ENCODE results near the gene MRPL44.
"Not testable (repeated sequence)": the region's sequence is repeated elsewhere in the genome, so short reads cannot be mapped to it uniquely, and the experiment has no call there.

Gene MRPL44

GRCh38 chr2:223934870-223935269 is 22.4 kb upstream of the MRPL44 start:
- no peak for DNase-seq

GRCh38 chr2:223935459-223936125 is 21.7 kb upstream of the MRPL44 start:
- no peak for DNase-seq

- DNase-seq, result no peak
Observed at GRCh38 chr2:223936862-223937326, 20.4 kb upstream of the MRPL44 start.

DNA sequence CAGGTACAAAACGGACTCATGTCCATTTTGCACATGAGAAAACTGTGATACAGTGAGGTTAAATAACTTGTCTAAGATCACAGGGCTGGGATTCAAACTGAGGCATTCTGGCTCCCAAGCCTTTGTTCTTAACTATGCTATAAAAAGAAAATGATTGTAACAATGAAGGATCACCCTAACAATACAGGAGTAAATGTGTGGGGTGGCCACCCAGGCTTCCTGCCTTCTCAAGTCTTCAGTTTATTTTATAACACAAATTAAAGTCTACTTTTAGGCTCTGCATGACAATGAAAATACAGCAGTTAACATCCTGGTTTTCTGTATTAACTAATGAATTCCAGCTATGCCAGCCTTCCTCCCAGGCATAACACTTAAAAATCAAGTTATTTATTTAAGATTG is 19.7 kb upstream of the MRPL44 start:
- no peak for DNase-seq

- not testable (repeated sequence) for DNase-seq
Observed at GRCh38 chr2:223939438-223939837, 17.8 kb upstream of the MRPL44 start.

DNA sequence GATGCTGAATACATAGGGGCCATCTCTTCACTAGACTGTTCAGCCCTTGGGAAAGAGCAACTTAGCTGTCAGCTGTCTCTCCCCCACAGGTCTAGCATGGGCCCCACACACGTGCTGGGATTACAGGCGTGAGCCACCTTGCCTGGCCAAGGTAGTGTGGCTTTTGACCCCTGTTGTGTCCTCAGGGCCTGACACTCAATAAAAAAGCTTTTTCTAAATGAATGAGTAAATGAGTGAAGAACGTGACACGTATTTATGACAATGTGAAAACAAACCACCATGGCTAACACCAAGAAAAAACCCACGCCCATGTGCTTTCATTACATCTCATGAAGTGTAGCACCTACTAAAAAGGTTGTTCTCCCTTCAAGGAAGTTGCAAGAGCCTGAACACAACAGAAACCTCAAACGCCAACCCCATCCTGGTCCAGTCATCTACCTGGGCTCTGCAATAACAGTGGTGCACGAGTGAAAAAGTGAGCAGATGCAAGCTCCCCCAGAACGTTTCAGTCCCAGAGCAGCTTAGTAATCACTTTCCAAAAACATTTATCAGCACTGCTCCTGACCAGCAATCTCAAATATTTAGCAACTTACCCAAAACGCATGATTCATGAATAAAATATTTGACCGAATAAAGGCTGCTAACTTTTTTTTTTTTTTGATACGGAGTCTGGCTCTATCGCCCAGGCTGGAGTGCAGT is 15.5 kb upstream of the MRPL44 start:
- DNase-seq, result no peak

DNA sequence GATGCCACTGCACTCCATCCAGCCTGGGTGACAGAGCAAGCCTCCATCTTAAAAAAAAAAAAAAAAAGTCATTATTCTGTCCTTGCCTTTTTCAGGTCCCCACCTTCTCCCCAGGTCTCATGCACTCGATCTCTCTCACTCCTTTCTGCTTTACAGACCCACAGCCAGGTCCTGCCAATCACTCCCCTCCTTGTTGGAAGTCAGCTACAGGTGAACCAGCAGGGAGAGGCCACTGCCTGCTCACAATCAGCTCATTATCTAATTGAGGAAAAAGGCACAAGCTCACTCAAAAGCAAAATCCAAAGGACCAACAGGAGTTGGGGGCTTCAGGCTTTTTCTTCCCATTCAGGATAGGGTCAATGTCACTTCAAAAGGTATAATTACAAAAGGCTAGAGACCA is 14.1 kb upstream of the MRPL44 start:
- DNase-seq, result no peak

GRCh38 chr2:223943561-223944008 is 13.7 kb upstream of the MRPL44 start:
- peak; percentile 18 for DNase-seq

- DNase-seq, result peak; percentile 76
Observed at GRCh38 chr2:223944166-223944702, 13.0 kb upstream of the MRPL44 start.

DNA sequence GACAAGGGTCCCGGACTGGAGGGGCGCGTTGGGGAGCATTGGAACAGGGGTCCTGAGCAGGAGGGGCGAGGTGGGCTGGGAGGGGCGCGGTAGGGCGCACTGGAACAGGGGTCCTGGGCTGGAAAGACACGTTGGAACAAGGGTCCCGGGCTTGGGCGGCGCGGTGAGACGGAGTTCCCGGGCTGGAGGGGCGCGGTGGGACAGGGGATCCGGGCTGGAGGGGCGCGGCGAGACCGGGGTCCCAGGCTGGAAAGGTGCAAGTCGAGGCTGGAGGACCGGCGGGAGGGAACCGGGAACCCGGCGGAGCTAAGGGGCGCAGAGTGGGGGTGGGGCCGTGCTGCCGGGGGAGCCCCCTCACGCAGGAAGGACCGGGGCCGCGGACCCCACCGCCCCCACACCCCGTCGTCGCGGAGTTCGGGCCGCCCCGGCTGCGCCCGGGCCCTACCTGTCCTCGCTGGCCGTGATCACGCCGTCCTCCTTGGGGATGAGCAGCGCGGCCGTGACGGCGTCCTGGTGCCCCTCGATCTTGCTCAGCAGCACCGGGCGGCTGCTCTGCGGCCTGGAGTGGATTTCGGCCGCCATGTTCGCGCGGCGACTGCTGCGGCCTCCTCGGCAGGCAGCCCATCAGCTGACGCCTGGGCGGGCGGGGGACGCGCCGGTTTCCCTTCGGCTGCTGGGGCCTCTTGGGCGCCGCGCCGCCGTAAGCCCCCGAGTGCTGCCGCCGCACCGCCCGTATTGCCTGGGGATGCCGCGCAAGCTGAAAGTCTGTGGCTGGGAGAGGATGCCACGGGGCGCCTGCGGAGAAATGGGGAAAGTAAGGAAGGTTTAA is 12.3 kb upstream of the MRPL44 start, which contains the start of gene WDFY1:
TSS of gene WDFY1 (minus strand) at position 633 of the 829 bp plus-strand sequence. CDS start at position 582, 51 bp downstream.
- peak; percentile 93 for DNase-seq

- DNase-seq, result no peak
Observed at GRCh38 chr2:223945755-223946154, 11.5 kb upstream of the MRPL44 start.

DNA sequence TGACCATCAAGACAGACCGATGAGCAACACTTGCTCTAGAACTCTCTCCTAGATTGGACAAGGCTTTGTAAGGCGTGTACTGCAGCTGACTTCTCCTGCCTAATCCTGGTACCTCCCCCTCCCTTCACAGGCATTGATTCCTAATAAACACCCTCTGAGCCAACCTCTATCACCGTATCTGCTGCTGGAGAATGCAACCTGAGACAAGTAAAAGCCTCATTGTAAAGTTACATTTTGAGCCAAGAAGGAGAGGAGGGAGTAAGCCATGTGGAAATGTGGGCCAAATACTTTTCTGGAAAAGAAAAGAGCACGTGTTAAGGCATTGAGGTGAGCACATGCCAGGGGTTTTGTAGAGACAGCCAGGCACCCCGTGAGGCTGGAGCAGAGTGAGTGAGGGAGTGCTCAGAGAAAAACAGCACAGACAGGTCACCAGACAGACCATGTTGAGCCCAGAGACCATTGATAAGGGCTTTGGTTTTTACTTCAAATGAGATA is 9.5 kb upstream of the MRPL44 start:
- no peak for DNase-seq

DNA sequence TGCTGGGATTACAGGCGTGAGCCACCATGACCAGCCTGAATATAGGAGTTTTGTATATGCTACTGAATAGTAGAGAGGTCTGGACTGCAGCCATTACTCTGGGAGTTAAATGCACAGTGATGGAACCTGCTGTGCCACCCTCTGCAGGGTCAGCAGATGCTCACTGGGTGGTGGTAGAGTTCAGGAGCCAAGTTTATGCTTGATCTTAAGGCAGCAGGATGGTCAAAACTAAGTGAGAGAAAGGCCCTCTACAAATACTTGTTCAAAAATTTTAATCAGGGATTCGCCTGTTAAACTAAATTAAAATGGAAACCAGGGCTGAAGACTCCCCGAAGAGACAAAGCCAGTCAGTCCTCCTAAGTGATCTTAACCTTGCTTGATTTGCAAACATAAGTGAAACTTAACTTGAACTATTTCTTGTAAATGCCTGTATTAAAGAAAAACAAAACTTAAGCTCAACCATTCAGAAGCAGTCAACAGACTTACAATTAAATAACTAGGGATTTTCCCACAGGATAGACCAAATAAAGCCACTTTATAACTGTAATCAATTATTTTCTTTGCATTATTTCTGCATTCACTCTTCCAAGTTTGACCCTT is 7.9 kb upstream of the MRPL44 start:
- DNase-seq, result no peak

DNA sequence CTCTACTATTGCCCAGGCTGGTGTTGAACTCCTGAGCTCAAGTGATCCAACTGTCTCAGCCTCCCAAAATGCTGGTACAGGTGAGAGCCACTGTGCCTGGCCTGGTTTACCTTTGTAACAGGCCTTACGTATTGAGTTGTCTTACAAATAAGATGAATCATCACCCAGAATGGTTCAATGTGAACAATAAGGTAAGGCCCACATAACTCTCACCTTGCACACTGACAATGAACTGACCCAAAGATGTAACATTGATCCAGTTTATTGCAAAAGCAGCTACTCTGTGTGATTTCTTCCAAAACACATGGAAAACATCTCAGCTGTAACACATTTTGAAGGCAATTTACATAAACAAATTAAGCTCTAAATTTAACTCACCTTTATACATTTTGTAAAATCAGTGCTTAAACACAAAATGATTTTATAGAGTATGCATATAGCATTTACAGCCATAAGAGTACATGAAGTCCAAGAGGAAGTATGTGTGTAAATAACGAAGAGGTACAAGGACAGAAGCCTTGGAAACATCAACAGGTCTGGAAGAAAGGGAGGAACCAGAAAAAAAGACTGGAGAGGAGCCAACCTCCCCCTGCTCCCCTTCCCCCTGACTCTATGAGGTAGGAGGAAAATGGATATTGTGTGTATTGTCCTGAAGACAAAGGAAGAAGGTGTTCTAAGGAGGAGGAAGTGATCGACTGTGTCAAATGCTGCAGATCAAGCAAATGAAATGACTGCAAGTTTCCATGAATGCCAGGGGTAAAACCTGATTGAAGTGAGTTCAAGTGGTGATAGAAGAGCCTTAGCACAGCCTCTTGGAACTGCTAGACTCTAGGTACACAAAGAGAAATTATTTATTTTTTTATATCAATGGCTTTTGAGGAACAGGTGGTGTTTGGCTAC is 6.6 kb upstream of the MRPL44 start:
- no peak for DNase-seq

DNA sequence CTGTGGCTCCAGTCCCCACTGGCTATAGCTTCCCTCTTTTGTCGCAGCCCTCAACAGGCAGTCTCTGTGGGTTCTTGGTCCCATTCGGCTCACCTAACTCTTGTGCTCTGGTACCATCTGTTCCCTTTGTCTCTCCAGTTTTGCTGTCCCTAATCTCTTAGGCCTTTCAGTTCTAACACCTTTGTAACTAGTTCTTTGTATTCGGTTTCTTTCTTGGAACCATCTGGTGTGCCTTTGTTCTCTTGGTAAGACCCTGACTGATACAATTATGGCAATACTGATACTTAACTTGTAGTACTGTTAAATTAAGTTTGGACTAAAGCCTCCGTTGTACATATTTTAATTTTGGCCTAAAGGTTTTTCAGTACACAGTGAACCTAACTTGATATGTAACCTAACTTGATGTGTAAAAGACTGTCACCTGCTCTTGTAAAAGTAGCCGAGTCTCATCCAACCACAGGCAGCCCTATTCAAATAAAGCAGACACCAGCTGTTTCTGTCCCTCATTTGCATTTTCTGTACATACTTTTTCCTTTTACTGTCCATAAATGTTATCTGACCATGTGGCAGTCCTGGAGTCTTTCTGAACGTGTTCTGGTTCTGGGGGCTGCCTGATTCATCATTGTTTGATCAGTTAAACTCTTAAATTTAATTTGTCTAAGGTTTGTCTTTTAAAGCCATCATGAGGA is 4.8 kb upstream of the MRPL44 start:
- DNase-seq, result no peak

- no peak for DNase-seq
Observed at GRCh38 chr2:223954401-223954800, 2.9 kb upstream of the MRPL44 start.

DNA sequence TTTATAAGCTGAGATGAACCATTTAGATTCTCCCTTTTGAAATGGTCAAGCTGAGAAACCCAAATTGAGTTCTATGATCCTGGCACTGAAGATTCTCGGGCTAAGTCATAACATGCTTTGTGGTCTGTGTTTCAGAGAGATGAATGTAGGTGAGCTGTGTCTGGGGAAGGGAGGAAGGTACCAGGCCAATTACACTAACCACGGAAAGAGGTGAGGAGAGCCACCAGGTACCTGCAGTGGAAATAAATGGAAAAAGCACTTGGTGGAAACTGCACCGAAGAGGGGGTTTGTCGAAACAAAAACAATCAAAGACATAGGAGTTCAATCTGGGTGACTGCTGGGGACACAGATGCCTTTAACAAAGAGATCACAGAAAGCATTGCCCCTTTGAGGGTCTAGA is 963 bp upstream of the MRPL44 start:
- DNase-seq, result peak; percentile 14

- DNase-seq, result no peak
Observed at GRCh38 chr2:223959688-223960087, 2.4 kb downstream of the MRPL44 start.

GRCh38 chr2:223967981-223968380 is 10.7 kb downstream of the MRPL44 start:
- no peak for DNase-seq

- DNase-seq, result no peak
Observed at GRCh38 chr2:223969315-223969714, 12.1 kb downstream of the MRPL44 start.

Measured in right kidney (tissue), 1 donor.